Activated CD4-positive, alpha-beta T cell treated with anti-CD3 and anti-CD28 coated beads, Interleukin-2, amount 50 U/mL, for 1 hour (primary cell): ENCODE measurements around the gene GRK6.

Experiments
- DNase-seq: peaks from one replicate; pipeline ENCODE4 v3.0.0-alpha.2; 2020

Gene GRK6

DNA sequence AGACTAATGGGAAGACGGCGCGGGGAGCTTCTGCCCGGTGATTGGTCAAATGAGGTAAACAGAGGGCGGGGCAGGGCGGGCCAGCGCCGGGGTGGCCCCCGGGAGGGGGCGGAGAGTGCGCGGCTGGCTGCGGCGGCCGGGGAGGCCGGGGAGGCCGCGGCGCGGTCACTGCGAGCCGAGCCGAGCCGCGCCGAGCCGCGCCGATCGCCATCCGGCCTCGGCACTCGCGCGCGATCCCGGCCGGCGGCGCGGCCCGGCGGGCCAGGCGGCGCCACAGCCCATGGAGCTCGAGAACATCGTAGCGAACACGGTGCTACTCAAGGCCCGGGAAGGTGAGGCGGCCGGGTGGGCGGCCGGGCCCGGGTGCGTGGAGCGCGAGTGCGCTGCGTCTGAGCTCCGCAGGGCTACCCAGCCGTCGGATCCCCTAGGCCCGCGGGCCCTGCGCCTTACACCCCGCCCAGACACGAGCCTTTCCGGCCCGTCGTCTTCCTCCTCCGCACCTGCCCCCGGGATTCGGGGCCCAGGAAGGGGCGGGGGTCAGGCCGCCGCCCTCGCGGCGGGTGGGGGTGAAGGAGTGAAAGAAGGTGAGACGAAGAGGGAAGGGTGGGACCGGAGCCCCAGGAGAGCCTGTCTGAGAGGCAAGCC lies at the start of gene GRK6:
Gene GRK6, plus strand, starts transcription at position 111 of the 645 bp plus-strand sequence. Its CDS starts 170 bp downstream, at position 281.
- peak; percentile 61 for DNase-seq

DNA sequence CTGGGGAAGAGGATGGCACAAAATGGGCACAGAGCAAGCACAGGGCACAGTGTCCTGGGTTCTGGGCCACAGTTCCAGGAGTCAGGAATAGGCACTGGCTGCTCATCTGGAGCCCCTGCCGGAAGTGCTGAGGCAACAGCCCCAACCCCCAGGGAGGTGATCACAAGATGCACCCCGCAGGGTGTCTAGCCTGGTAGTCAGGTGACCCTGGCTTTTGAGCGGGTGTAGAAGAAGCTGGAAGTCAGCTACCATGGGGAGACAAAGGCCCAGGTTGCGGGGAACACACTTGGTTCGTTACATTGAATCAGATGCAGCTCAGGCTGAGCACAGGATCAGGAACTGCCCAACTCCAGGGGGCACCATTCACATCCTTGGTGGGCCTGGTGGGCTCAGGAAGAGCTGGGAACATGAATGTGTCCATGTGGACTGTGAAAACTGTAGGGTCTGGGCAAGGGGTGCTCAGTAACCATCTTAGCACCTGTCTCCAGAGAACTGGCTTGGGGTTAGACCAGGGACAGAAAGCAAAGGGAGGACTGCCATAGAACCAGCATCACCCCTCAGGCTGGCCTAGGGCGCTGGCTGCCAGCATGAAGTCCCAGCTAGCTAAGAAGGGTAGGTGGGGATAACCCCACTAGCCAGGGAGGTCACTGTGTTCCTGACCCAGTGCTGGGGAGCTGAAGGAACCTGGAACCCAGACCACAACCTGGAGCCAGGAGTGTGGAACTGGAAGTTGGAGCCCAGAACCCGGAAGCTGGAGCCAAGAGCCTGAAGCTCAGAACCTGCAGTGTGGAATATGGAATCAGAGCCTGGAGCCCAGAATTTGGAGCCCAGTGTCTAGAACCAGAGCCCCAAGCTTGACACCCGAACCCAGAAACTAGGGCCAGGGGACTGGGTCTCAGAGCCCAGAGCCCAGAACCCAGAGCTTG lies 48.4 kb upstream of the GRK6 start:
- DNase-seq = no peak

DNA sequence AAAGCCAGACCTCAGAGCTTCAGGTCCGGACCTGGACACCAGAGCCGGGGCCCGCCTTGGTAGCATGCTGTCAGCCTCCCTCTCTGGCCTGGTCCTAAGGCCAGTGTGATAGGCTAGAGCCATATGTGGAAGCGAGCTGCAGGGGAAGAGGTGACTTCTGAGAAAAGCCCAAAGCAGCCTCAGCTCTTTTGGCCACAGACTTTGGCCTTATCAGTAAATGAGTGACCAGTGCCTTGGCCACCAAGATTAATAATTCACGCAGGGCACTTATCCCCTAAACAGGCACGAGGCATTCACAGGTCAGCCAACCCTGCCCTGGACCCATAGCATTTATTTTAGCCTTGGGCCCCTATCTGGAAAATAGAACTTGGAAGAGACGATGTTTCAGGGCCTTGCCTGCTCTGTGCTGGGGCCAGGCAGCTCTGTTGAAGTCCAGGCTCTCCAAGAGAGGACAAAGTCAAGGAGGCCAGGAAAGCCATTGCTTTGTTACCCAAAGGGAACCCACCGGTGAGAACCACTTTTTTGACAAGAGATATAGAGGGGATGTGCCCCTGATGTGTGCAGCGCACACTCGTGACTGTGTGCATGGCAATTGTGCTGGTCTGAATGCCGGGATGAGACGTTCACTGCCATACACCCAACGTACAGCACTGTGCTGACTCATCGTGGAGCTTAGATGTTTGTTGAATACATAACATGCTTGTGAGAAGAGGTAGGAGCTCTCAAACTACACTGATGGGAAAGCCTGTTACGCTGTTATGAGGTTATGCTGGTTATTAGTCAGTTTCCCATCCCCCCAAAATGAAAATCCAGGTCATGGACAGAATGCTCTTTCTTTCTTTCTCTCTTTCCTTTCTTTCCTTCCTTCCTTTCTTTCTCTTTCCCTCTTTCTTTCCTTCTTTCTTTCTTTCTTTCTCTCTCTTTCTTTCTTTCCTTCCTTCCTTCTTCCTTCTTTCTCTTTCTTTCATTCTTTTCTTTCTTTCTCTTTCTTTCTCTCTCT lies 47.3 kb upstream of the GRK6 start:
- DNase-seq = no peak

DNA sequence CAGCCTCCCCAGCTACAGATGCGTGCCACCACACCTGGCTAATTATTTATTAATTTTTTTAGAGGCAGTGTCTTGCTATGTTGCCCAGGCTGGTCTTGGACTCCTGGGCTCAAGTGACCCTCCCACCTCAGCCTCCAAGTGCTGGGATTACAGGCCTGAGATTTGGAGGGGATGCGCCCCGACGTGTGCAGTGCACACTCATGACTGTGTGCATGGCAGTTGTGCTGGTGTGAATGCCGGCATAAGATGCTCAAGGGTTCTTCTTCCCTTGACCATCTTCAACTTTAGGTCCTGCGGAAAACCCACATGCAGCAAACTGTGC lies 45.7 kb upstream of the GRK6 start:
- DNase-seq = no peak

DNA sequence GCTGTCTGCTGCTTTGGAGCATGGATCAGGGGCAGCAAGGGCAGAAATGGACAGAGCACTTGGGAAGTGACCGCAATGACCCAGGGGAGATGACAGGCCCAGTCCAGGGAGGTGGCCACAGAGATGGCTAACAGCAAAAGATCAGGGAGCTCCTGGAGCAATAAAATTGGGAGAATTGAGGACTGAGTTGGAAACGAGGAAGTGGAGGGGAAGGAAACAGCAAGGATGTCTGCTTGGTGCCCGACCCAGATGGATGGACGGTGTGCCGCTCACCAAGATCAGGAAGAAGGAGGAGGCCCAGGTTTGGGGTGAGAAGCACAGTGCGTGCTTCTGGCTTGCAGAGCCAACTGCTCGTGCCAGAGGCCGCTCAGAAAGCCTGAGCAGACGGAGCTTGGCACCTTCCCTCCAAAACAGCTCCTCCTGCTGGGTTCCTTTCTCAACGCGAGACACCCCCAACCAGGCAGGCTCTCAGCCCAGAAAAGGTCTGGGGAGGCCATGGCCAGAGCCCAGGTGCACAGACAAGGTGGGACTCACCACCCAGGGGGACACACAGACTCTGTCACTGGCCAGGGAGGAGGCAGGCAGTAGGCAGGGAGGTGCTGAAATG lies 44.0 kb upstream of the GRK6 start:
- no peak for DNase-seq

DNA sequence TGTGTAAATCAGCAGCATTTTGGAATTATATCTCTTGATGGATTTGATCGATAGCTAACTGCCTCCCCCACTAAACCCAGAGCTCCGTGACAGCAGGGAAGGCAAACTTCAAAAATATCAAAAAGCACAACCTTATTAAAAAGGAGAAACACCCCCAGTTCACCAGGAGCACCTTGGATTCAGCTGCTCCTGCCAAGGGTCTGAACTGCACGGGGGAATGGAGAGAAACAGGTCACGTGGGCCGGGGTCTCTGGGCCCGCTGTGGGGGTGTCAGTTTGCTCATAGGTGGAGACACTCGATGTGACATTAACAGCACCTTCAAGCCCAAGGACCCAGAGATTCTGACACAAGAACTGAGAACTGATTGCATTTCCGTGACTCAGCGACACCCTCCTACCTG lies 43.3 kb upstream of the GRK6 start:
- DNase-seq = no peak

DNA sequence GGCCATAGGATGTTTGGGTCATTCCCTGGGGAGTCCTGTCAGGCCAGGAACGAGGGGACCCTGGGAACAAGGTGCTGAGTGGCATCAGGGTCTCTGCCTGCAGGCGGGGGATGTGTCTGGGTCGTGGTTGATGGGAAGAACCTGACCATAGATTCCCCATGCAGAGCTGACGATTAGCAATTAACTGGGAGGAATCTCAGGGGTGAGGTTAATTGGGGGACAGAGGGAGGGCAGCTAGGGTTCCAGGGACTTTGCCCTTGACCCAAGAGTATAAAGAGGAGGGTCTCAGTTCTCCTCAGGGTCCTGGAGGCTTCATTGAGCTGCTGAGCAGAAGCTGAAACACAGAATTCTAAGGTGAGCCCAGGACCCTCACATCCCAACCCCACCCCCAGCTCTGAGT lies 42.3 kb upstream of the GRK6 start, which contains the start of gene SLC34A1:
Gene SLC34A1, plus strand, starts transcription at position 301 of the 400 bp plus-strand sequence. CDS start 1,308 bp downstream, outside the sequence.
- no peak for DNase-seq

DNA sequence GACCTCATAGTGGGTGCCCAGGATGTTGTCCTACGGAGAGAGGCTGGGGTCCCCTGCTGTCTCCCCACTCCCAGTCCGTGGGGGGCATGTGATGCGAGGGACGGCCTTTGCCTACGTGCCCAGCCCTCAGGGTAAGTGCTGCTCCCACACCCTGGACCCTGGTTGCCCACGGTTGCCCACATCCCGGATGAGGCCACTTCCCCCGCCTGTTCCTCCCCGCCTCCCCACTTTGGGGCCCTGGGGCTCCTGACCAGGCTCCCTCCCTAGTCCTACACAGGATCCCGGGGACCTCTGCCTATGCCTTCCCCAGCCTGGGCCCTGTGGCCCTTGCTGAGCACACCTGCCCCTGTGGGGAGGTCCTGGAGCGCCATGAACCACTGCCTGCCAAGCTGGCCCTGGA lies 40.8 kb upstream of the GRK6 start:
- DNase-seq = no peak

DNA sequence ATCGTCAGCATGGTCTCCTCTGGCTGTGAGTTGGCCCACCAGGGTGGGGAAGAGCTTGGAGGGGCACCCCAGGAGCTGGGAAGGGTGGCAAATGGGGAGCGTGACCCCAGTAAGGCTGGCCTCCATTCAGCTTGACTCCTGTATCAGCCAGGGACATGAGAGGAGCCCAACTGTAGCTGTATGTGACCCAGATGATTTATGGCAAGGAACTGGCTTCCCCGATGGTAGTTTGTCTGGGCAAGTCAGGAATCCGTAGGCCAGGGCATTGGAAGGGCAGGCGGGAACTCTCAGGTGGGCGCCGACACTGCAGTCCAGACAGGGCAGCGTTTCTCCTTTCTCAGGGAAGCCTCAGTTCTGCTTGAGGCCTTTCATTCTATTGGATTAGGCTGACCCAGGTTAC lies 39.9 kb upstream of the GRK6 start:
- no peak for DNase-seq

DNA sequence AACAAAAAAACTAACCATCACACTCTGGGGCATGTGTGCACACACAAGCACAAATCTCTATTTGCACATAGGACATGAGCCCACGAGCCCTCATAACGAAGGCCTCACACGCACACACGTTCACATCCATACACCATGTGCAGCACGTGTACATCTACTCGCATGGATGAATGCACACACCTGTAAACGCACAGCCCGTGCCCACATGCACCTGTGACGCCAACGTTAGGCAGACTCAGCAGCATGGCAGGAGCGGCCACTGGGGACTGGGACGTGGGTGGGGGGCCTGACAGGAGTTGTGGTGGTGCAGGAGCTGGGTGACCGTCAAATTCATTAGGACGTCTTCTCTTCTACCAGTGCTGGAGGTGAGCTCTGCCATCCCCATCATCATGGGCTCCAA lies 39.1 kb upstream of the GRK6 start:
- DNase-seq = no peak

DNA sequence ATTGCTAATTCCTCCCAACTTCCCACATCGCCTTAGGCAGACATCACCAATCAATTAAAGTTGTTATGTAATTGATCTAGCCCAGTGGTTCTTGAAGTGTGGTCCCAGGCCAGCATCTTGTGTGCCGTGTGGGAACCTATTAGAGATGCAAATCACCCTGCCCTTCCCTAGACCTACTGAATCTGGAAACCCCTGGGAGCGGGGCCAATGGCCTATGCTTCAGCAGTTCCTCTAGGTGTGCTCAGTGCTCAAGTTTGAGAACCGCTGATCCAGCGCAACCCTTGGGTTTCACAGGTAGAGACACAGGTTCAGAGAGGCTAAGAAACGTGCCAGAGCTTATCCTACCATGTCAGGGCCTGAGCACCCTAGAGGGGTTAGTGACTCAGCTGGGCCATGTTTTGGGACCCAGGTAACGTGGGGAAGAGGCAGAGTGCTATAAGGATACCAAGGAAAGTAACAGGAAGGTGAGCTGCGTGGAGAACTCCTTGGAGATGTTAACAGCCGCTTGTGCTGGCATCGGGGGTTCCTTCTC lies 37.9 kb upstream of the GRK6 start:
- no peak for DNase-seq

DNA sequence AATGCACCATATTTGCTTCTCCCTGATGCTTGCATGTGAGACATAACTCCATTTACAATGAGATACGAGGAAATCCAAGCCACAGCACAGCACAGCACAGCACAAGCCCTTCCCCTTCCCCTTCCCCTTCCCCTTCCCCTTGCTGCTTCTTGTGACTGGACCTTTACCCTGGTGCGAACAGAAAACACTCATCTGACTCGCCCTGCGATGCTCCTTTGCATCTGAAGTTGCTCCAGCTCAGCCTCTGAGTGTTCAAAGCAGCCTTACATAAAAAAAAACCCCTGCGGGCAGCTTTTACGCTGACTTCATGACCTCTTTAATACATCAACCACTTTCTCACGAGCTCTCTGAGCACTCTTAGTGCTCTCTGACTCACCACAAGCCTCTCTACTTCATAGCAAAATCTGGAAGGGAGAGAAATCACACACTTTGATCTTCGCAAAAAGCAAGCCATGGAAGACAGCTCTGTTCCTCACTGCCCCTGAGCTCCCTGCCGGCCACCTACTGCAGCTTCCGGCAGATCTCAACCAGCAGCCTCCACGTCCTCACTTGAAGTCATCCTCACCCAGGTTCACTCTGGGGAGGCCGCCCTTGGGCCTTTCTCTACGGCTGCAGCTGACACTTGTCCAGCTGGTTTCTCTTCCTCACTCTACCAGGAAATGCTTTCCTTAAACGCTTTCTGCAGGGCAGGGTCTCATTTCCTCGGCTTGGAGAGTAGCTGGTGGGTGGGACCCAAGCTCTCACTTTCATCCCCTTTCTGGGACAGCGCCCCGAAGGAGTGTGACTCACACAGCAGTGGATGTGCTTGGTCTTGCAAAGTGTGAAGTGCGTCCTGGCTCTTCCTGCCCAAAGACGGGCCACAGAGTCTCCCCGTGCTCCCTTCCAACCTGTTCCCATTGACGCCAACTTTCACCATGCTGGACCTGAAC lies 37.0 kb upstream of the GRK6 start:
- DNase-seq = peak; percentile 46

DNA sequence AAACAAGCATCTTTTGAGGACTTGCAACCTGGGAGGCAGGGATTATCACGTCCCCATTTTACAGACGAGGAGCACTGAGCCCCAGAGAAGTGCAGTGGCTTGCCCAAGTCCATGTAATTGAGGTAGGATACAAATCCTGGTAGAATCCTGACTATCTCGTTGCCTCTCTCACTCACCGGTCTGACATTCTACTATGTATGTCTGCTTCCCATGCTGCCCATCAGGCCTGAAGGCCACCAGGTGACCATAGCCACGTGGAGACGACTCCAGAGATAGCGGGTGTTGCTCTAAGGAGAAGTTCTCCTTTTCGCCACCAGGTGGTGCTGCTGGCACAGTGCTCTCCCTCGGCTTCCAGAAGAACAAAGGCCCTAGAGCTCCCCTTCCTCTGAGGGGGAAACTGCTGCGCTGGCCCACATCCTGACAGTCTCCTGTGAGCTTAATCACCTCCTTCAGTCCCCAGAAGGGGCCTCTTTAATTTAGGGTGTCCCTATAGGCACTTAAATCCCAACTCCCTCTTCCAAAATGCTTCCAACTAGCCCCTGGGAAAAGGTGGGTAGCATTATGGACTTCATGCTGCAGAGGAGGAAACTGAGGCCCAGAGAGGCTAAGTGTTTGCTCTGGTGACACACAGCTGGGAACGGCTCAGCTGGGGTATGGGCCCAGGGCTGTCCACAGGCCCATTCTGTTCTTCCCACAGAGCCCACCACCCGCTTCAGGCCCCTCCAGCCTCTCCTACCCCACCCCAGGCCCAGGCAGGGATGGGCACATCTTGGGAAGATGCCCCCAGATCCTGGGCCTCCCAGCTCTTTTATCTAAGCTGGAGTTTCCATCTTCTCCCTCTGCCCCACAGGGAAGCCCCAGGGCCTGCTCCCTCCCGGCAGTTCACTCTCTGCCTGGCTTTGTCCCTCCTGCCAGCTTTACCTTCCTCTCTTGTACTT lies 35.8 kb upstream of the GRK6 start:
- DNase-seq = peak; percentile 86

DNA sequence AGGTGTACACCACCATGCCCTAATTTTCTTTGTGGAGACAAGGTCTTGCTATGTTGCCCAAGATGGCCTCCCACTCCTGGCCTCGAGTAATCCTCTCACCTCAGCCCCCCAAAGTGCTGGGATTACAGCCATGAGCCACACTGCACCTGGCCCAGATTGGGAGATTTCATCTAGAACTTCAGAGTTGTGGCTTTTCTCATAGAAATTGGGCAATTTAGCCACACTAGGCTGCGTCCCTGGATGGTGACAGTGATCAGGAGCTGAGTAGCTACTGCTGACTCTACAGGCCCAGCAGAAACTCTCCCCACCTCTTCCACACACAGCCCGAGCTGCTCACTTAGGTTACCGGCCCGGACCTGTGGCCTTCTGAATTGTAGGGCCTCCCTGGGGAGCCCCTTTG lies 33.7 kb upstream of the GRK6 start:
- no peak for DNase-seq

DNA sequence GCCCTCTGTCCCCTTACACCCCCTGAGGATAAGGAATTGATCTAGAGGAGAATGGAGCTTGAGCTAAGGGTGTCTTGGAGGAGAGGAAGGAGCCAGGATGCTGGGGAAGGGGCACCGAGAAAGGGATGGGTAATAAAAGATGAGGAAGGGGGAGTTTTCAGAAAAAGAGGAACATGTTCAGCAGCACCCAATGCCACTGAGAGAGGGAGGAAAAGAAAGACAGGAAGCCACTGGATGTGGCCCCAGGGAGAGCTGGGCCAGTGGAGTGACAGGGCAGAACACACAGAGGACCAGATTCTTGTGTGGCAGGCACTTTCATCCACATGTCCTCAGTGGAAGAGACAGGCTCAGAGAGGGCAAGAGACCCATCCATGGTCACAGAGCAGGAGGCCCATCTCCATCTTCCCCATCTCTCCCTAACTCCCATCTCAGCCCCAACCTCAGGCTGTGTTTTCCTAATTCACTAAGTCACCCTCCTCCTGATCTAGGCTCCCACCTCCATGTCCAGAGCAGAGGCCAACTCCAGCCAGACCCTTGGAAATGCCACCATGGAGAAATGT lies 33.2 kb upstream of the GRK6 start:
- no peak for DNase-seq

DNA sequence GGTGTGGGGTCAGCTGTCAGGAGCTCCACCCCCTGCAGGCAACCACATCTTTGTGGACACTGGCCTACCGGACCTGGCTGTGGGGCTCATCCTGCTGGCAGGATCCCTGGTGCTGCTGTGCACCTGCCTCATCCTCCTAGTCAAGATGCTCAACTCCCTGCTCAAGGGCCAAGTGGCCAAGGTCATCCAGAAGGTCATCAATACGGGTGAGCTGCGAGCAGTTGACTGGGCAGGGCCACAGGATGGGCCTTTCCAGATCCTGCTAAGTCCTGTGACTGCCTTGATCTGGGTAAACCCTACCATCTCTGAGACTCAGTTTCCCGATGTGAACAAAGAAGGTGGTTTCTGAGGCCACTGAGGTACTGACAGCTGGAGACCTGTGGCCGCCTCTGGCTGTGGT lies 32.5 kb upstream of the GRK6 start:
- DNase-seq = no peak

DNA sequence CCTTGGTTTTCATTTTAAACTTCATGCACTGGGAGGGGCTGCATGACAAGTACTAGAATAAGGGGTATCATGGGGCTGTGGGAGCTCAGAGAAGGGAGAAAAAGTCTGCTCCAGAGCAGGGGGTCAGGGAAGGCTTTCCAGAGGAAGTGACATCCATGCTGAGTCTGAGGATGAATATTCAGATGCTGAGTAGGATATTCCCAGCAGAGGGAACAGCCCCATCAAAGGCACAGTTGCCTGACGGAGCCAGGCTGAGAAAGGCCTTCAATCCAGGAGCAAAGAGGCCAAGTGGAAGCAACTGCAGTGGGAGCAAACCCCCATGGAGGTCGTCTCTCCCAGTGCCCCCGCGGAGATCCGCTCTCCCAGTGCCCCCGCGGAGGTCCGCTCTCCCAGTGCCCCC lies 30.4 kb upstream of the GRK6 start:
- DNase-seq = no peak

DNA sequence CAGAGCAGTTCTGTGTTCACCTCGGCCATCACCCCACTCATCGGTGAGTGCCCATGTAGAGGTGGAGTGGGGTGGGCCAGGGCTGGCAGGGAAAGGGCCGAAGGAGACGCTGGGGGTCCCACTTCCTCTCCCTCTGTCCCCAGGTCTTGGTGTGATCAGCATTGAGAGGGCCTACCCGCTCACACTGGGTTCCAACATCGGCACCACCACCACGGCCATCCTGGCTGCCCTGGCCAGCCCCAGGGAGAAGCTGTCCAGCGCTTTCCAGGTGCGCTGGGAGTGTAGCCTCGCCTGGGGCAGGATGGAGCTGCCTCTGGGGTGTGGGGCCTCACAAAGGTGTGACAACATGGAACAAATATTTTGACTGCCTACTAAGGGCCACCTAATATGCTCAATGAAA lies 29.7 kb upstream of the GRK6 start:
- no peak for DNase-seq

DNA sequence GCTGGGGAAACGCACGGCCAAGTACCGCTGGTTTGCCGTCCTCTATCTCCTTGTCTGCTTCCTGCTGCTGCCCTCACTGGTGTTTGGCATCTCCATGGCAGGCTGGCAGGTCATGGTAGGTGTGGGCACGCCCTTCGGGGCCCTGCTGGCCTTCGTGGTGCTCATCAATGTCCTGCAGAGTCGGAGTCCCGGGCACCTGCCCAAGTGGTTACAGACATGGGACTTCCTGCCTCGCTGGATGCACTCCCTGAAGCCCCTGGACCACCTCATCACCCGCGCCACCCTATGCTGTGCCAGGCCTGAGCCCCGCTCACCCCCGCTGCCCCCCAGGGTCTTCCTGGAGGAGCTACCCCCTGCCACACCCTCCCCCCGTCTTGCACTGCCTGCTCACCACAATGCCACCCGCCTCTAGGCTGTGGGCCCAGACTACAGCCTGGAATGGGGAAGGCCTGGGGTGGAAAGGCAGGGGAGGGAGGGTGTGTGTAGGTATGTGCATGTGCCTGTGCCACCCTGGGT lies 28.5 kb upstream of the GRK6 start:
- no peak for DNase-seq
